ENCODE results near the gene POMT2. TPM values are rescaled to one million over a fixed set of nuclear protein-coding genes. Genes with fewer than 3 reads are reported as not detected.

The POMT2 gene
- polyA plus RNA-seq, 5 donors = 24.0 to 32.2 (median 31.0) TPM

GRCh38 chr14:77243853-77244252, 76.8 kb downstream of the POMT2 start:
- no peak for DNase-seq

GRCh38 chr14:77242752-77243151, 77.9 kb downstream of the POMT2 start:
- no peak for DNase-seq

DNA sequence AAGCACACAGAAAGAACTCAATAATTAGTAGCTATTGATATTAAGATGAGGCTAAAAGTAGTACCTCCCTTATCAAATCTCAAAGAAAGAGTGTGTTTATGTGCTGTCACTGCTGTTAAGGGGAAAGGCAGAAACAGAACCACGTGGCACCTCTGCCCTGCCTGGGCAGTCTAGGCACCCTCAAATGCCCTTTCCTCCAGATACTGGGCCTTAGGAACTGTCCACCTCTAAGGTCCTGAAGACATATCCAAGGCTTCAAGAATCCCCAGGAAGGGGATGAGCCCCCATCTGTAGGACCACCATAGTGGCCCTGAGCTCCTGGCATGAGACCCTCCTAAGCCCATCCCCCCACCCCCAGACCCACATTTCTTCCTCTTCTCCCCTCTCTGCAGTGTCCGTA, 78.7 kb downstream of the POMT2 start:
- no peak for DNase-seq

- DNase-seq = no peak
These were observed 80.3 kb downstream of the POMT2 start for GRCh38 chr14:77240336-77240915.

GRCh38 chr14:77239412-77239811, 81.3 kb downstream of the POMT2 start:
- DNase-seq = no peak

- no peak for DNase-seq
These were observed 81.7 kb downstream of the POMT2 start for GRCh38 chr14:77238996-77239395.

DNA sequence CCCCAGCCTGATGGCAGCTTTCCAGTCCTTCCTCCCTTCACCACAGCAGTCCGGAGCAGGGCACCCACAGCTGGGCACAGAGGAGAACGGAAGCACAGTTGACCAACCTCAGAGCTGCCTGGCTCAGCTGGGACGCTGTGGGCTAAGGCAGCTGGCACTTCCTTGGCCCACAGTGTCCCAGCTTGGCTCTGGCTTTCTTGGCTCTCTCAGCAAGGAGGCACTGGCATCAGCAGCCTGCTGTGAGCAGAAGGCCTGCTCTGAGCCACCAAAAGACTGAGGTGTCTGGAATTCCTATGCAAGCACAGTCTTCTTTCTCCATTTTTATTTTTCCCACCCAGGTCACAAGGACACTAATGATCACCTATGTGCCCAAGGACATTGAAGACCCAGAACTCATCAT, 82.3 kb downstream of the POMT2 start:
- no peak for DNase-seq

- no peak for DNase-seq
These were observed 83.9 kb downstream of the POMT2 start for GRCh38 chr14:77236814-77237213.

GRCh38 chr14:77231721-77232120, 89.0 kb downstream of the POMT2 start:
- DNase-seq = no peak

DNA sequence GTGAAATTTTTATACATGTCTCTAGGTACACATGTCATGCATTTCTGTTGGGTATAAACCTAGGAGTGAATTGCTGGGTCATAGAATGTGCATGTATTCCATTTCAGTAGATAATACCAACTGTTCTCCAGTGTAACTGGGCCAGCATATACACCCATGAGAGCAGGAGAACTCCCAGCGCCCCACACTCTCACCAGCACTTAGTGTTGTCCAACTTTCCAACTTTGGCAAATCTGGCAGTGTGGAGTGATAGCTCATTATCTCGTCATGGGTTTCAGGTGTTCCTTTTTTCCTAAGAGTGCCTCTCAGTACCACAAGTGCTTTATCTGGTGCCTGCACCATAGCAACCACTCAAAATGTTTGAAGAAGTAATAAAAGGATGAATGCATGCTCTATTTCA, 89.8 kb downstream of the POMT2 start:
- no peak for DNase-seq

DNA sequence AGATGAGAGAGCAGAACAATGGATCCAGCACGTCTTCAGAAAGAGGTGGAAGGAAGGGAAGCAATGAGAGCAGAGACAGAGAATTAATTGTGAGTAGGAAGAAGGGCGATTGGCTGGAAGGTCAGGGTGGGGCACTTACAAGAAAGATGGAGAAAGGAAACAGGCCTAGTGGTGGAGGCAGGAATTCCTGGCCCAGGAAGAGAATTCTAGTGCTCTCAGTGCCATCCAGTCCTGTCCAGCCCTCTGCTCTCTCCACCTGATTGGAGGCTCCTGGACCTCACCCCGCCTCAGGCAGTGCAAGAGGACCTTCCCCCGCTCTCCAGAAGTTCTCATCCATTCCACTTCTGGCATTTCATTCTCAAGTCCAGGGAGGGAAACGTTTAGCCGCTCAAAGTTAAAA, 92.6 kb downstream of the POMT2 start:
- no peak for DNase-seq

DNA sequence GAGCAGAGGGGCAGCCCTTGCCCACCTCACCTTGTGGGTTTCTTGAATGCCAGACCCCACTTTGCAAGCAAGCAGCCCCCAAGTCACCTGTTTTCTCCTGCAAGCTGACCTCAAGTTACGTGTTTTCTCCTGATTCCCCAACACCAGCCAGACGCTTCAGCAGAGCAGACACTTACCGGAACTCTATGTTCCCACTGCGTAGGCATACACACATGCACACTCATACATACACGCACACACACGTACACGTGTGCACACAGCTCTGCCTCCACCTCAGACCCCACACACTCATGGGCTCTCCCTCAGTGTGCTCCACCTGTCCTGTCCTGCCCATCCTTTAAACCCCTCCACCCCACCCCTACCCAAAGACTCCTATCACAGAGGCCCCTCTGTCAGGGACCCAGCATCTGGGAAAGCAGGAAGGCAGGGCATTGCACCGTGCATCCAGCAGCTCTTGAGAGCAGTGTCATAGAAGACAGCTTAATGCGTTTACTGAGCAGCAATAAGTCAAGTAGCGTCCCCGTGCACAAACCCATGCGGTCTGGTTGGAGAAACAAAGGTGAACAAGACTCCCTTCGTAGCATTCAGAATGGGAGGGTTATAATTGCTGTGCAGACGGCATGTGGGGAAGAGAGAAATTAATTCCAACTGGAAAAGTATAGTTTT, 94.7 kb downstream of the POMT2 start:
- no peak for DNase-seq

- no peak for DNase-seq
These were observed 95.4 kb downstream of the POMT2 start for GRCh38 chr14:77225254-77225653.

Other genes with a start within 250 kb of the POMT2 start
- gene CIPC, start 222.6 kb downstream of the POMT2 start, polyA plus RNA-seq (ENCODE audit: insufficient read depth in 1 of 5, insufficient read length in 5 of 5, low replicate concordance in 1 of 5) = 10 to 100 TPM; 19.0 to 26.0 (median 24.6) TPM
- gene ZDHHC22, start 179.1 kb downstream of the POMT2 start, polyA plus RNA-seq (ENCODE audit: insufficient read depth in 1 of 5, insufficient read length in 5 of 5, low replicate concordance in 1 of 5) = under 1 TPM in 3 of 5 donors, not detected in 2; 0.05 to 0.08 (median 0.06) TPM
- gene TMEM63C, start 139.1 kb downstream of the POMT2 start, polyA plus RNA-seq (ENCODE audit: insufficient read depth in 1 of 5, insufficient read length in 5 of 5, low replicate concordance in 1 of 5) = 1 to 10 TPM in 1 of 5 donors, under 1 TPM in 4; 0.29 to 1.2 (median 0.52) TPM
- gene NGB, start 49.7 kb downstream of the POMT2 start, polyA plus RNA-seq (ENCODE audit: insufficient read depth in 1 of 5, insufficient read length in 5 of 5, low replicate concordance in 1 of 5) = not detected
- 10 to 100 TPM; 18.4 to 25.0 (median 20.4) TPM for gene GSTZ1, start 153 bp upstream of the POMT2 start, polyA plus RNA-seq (ENCODE audit: insufficient read depth in 1 of 5, insufficient read length in 5 of 5, low replicate concordance in 1 of 5)
- gene TMED8, start 56.2 kb upstream of the POMT2 start, polyA plus RNA-seq (ENCODE audit: insufficient read depth in 1 of 5, insufficient read length in 5 of 5, low replicate concordance in 1 of 5) = 10 to 100 TPM; 13.4 to 19.9 (median 16.3) TPM
- 1 to 10 TPM; 3.0 to 5.7 (median 3.5) TPM for gene SAMD15, start 56.5 kb upstream of the POMT2 start, polyA plus RNA-seq (ENCODE audit: insufficient read depth in 1 of 5, insufficient read length in 5 of 5, low replicate concordance in 1 of 5)
- 1 to 10 TPM; 1.5 to 3.0 (median 1.8) TPM for gene NOXRED1, start 102.6 kb upstream of the POMT2 start, polyA plus RNA-seq (ENCODE audit: insufficient read depth in 1 of 5, insufficient read length in 5 of 5, low replicate concordance in 1 of 5)
- 10 to 100 TPM; 25.8 to 38.9 (median 34.3) TPM for gene VIPAS39, start 136.7 kb upstream of the POMT2 start, polyA plus RNA-seq (ENCODE audit: insufficient read depth in 1 of 5, insufficient read length in 5 of 5, low replicate concordance in 1 of 5)
- 100 to 1,000 TPM; 162 to 221 (median 174) TPM for gene AHSA1, start 137.2 kb upstream of the POMT2 start, polyA plus RNA-seq (ENCODE audit: insufficient read depth in 1 of 5, insufficient read length in 5 of 5, low replicate concordance in 1 of 5)
- gene ISM2, start 177.9 kb upstream of the POMT2 start, polyA plus RNA-seq (ENCODE audit: insufficient read depth in 1 of 5, insufficient read length in 5 of 5, low replicate concordance in 1 of 5) = not detected

Data from right lung (tissue), 5 donors.